Left colon (tissue), 2 donors: ENCODE data around the gene EIF5AL1. TPM values are rescaled to one million over a fixed set of nuclear protein-coding genes. Genes with fewer than 3 reads are reported as not detected.
A peak's percentile ranks its signal among the peaks of the same experiment; 100 is the strongest.
"Not testable (repeated sequence)": the region's sequence is repeated elsewhere in the genome, so short reads cannot be mapped to it uniquely, and the experiment has no call there.

Experiments
- ATAC-seq: fragments of 200-7000 bp; cut with Tn5 transposase; one replicate; pipeline ENCODE4 v1.9.1; 2020; ENCODE audit warnings: mild to moderate bottlenecking, moderate library complexity
- DNase-seq, 2 donors: peaks; one replicate each; pipeline ENCODE4 v3.0.0-alpha.2; 2020
- intact Hi-C, 2 donors: fragments of 100-400 bp; cut with DNase I in 1 of 2; cut with micrococcal nuclease in 1 of 2; formaldehyde crosslinking; loops; one replicate each; pipeline versions ENCODE4 v1.11.2 to v1.14.0; 2022; cut with DNase I, micrococcal nuclease
- total RNA-seq, 2 donors: library from RNA; stranded (reverse); fragmentation: NEBNext Ultra II Directional; extraction: Animal tissue kit (Norgen Biotek cat#: 25700); gene quantifications; one replicate each; pipeline ENCODE4 v1.2.1, GENCODE V29; 2021
- donor health status: DM: no; HTN: no; CAD: no.
- donor health status: DM: yes; HTN: yes; CAD: no.

The EIF5AL1 gene
- total RNA-seq, 2 donors from 2014 or later = 0.09 to 0.53 TPM

DNA sequence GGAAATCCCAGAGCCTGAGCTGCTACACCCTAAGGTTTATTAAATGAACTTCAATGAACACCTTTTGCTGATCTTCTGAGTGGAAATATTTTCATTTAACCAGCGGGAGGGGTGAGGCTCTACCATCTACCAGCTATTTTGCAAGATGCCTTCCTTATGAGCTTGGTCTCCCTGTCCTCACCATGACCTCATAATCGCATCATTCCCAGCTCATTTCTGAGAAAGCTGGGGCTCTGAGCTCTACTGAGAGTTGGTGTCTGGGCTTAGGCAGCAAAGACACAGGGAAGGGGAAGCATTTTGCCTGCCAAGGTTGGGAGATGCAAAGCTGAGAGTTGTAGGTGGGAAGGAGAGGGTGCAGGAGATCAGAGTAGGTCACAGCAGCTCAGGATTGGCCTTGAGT, 7.8 kb upstream of the EIF5AL1 start:
- intact Hi-C loops, DNase-seq, ATAC-seq: not testable (repeated sequence)

DNA sequence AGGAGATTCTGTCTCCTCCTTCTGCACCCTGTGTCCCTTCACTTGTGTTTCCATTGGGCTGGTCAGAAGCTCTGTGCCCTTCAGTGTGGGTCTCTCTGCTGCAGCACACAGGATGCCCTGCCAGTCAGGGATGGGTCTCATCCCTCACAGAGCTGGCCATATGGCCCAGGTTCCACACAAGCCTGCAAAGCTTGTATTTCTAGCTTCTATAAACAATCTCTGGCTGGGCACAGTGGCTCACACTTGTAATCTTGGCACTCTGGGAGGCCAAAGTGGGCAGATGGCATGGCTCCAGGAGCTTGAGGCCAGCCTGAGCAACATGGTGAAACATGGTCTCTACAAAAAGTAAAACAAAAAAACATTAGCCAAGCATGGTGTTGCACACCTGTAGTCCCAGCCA, 7.0 kb upstream of the EIF5AL1 start:
- intact Hi-C loops, DNase-seq, ATAC-seq: not testable (repeated sequence)

DNA sequence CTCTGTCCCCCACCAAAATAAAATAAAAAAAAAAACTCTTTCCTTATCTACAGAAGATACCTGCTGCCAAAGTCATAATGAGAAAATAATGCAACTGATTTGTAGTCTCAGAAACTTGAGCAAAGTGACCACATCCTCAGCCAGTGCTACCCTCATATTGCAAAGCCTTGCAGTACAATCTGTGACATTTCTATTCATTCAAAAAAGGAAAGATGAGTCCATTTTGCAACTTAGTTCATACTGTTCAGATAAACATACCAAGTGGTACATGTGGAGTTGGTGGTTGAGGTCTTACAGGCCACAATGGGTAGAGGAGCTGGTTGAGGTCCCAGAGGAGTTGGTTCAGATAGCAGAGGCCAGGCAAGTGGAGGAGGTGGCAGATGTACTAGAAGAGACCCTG, 6.5 kb upstream of the EIF5AL1 start:
- ATAC-seq = no peak
- intact Hi-C loops = no loop called here
- DNase-seq = no peak

DNA sequence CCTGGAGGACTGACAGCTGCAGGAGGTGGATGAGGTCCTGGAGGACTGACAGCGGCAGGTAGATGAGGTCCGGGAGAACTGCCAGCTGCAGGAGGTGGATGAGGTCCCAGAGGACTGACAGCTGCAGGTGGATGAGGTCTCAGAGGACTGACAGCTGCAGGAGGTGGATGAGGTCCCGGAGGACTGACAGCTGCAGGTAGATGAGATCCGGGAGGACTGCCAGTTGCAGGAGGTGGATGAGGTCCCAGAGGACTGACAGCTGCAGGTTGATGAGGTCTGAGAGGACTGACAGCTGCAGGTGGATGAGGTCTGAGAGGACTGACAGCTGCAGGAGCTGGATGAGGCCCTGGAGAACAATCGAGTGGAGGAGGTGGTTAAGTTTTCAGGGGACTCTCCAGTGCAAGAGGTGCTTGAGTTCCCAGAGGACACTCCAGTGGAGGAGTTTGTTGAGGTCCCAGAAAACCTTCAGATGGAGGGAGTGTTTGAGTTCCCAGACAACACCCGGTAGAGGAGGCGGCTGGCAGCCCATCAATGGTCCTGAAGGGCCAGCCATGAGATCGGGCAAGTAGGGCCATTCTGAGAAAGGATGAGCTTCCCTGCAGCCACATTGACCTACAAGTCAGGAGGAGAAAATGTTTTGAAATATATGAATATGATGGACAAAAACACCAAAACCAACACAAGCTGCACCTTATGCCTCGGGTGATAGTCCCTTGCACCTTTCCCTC, 4.7 kb upstream of the EIF5AL1 start:
- ATAC-seq = no peak
- no peak for DNase-seq
- intact Hi-C loops = no loop called here

DNA sequence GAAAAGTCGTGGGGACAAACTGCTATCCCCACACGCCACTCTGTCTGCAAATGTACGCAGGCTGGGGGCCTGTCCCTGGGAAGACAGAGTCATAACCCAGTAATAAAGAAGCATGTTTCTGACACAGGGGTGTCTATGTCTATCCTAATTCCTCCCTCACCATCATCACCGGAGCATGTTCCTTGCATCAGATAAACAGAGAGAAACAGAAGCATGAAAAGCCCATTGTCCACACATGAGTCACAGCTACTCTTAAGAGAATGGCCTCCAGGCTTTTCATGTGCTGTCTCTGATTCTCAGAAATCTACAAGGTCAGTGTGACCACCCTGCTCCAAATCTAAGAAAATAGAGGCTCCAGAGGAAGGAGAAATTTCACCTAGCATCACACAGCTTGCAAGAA, 4.1 kb upstream of the EIF5AL1 start:
- DNase-seq, intact Hi-C loops, ATAC-seq: not testable (repeated sequence)

DNA sequence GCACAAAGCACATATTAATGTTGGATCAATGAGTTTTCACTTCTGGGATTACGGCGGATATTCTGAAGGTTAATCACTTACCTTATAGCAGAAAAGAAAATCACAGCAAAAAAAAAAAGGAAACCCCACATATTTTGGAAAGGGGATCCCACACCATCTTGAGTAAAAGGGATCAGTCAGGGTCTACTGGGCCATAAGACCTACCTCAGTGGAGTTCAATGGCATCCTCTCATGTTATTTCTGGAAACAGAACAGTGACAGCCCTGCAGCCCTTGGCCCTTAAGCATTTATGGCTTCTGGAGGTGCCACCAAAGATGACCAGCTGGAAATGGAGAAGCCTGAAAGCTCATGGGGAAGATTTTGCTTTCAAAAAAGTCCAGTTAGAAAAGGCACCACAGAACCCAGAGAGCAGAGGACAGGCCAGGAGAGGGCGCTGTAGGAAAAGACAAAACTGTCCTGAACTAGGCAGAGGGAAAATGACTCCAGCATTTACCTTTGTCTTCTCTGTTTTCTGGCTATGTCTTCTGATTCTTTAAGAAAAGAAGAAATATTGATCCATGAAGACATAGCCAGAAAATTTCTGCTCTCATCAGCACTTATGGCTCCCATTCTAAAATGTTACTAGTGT, 2.9 kb upstream of the EIF5AL1 start:
- intact Hi-C loops, DNase-seq: not testable (repeated sequence)
- ATAC-seq = peak; percentile 65

DNA sequence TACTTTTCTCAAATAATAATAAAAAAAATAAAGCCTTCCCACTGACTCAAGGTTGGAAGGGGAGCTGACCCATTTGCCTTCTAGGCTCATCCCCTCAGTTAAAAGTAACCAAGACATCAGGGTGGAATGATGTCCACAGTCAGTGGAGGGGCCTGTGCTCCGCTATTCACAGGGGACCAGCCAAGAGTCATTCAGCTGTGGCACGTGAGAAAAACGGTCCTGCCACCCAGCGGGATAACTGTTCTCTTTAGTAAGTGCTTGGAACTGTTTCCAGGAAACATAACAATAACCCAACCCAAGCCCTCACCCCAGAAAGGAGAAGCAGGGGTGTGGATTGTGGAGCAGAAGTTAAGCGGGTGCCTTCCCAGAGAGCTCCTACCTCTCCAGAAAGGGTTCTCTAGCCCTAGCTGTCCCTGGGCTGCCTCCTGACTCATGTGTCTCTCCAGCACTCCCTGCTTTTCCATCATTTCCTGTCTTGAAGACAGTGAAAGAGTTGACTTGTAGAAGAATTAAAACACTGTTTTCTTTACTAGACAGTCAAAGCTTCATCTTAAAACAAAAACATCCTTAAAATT, 2.3 kb upstream of the EIF5AL1 start:
- DNase-seq, intact Hi-C loops, ATAC-seq: not testable (repeated sequence)

DNA sequence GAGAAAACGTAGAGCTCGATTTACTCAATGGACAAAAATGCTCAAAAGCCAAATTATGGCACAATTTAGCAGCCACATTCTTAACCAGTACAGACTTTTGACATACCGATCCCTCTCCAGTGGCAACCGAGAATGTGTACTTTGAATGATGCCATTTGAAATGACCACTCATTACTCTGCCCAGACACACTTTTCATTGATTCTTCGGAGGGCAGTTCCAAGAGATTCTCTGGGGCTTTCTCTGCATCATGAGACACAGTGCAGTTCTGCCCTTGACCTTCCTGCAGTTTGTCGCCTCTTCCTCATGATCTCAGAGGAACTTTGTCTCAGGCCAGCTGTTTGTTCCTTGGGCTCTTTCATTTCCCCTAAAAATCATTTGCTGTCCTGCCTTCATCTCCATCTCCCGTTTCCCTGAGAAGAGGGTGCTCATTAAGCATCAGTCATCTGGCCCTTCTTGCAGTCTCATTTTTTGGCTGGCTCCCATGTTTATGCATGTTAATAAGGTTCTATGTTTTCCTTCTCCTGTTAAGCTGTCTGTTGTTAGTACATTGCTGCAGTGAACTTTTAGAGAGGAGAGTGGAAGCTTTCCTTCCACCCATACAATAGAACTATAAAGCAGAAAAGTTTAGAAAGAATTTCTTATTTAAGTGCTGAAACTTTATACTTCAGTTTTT, 4.3 kb downstream of the EIF5AL1 start:
- intact Hi-C loops, ATAC-seq, DNase-seq: not testable (repeated sequence)

DNA sequence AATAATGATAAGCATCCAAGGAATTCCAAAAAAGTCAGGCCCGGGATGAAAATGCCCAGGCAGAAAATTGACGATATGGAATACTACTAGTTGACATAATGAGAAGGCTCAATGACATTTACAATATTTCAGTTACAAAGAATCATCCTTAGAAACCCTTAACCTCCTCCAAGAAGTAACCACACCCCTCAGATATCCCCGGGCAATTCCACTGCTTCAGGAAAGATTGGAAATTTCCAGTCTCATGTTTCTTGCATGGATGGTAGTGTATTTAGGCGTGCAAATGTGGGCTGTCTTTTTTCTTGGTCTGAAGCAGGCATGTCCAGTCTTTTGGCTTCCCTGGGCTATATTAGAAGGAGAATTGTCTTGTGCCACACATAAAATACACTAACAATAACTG, 5.2 kb downstream of the EIF5AL1 start:
- intact Hi-C loops, DNase-seq, ATAC-seq: not testable (repeated sequence)

DNA sequence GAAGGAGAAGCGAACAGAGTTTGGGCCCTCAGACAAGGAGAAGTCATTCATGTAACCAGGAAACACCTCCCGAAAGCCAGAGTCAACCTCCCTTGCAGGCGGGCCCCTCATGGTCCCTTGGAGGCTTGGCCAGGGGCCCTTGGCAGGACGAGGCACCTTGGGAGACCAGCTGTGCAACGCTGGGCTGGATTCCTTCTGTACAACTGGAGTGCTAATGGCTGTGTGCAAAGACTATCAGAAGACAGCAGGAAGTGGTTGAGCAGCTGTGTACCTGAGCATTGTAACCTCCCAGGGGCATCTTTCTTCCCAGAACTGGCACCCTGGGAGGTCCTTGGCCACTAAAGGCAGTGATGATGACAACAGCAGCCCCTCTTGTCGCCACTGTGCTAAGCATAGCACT, 9.4 kb downstream of the EIF5AL1 start:
- ATAC-seq, intact Hi-C loops, DNase-seq: not testable (repeated sequence)

DNA sequence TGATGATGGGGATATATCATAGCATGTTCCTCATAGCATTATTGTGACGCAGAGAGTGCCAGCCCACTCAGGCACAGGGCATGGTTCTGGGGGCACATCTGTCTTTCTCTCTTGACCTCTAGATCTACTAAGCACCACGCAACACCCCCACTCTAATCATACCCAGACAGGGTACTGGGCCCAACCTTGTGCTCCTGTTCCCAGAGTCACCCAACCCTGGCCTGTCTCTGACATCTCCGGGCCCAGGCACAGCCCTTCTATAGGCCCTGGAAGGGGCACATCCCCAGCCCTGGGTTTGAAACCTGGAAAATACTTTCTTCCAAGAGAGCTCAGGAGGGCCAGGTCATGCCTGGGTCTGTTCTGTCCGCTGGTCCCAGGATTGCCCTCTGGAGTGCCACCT, 10.1 kb downstream of the EIF5AL1 start:
- ATAC-seq = not testable (repeated sequence)

DNA sequence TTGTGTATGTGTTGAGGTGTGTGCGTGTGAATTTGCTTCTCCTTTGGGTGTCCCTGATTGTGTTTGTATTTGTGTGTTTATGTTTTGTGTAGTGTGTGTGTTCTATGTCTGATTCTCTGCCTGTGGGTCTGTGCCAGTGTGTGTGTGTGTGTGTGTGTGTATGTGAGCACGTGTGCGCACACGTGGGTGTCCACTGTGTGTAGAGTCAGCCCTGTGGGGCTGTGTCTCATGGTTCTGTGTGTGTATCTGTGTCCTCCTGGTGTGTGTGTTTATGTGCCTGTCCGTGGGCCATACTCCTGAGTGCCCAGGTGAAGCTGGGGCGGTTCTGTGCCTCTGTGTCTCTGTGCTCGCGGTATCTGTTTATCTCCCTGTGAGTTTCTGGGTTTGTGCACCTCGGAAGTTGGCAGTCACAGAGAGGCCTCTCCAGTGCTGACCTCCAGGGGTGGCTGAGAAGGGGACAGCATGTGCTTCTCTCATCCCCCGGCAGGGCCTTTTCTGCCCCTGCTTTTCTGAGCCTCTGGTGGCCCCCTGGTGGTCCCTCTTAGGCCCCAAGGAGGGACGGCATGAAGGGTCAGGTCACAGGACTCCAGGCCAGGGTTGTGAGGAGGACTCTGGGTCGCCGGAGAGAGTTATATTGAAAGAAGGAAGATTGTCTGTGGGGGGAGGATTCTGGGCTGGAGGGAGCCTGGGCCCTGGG, 11.0 kb downstream of the EIF5AL1 start:
- ATAC-seq, DNase-seq, intact Hi-C loops: not testable (repeated sequence)

More for the DNA sequence above, 10.1 kb downstream of the EIF5AL1 start:
- intact Hi-C loops, DNase-seq: not testable (repeated sequence)

DNA sequence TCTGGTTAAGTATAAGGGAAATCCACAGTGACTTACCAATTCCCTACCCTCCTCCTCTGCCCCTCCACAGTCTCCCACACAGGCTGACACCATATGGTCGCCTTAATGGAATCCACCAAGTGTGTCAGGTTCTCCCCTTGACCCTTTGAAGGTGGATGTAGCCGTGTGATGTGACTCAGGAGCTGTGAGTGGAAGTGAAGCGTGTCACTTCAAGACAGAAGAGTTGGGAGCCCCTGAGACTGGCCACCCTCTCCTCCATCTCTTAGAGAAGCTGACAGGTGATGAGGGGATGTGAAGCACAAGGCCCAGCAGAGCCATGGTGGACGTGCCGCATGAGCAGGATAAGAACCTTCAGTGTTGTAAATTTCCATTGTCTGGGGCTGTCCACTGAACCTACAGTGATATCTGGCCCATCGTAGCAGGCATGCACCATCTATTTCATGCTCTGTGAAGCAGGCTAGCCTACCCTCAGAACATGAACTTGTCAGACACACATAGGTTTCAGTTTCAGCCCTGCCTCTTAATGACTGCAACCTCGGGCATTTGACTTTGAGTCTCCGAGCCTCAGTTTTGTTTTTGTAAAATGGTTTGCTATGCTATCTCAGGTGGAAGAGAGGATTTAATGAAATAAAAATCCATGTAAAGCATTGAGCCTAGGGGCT, 12.8 kb downstream of the EIF5AL1 start:
- ATAC-seq, intact Hi-C loops, DNase-seq: not testable (repeated sequence)

DNA sequence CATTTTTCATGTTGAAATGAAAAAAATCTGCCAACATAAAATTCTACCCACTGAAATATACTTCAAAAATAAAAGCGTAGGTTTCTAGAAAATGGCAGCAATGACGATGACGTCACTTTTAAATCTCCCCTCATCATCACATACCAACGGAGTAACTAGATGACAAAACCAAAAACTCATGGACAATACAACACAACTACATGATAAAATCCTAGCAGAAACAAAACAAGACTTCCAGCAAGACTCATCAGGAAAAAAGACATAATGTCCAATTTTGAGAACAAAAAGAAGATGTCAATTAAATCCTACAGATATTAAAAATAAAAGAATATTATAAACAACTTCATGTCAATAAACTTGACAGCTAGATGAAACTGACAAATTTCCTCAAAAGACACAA, 15.9 kb downstream of the EIF5AL1 start:
- intact Hi-C loops, ATAC-seq: not testable (repeated sequence)

DNA sequence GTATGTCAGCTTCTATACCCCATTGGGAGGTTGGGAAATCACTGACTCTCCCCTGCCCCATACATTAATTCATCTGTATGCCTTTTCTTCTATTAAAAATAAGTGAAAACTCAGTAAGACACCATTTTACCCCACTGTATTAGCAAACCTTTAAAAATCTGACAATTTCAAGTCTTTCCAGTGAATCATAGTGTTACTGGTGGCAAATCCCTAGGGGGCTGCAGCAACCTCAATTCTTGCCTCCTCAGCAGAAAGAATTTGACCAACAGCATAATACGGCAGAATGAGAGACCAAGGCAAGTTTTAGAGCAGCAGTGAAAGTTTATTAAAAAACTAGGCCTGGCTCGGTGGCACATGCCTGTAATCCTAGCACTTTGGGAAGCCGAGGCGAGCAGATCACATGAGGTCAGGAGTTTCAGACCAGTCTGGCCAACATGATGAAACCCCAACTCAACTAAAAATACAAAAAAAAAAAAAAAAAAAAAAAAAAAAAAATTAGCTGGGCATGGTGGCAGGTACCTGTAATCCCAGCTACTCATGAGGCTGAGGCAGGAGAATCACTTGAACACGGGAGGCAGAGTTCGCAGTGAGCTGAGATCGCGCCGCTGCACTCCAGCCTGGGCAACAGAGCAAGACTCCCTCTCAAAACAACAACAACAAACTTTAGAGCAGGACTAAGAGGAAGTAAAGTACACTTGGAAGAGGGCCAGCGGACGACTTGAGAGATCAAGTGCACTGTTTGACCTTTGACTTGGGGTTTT, 21.0 kb downstream of the EIF5AL1 start:
- DNase-seq = peak in 1 of 2 donors; percentile 37
- intact Hi-C loops = not testable (repeated sequence)
- peak; percentile 63 for ATAC-seq

More for the DNA sequence above, 15.9 kb downstream of the EIF5AL1 start:
- not testable (repeated sequence) for DNase-seq

DNA sequence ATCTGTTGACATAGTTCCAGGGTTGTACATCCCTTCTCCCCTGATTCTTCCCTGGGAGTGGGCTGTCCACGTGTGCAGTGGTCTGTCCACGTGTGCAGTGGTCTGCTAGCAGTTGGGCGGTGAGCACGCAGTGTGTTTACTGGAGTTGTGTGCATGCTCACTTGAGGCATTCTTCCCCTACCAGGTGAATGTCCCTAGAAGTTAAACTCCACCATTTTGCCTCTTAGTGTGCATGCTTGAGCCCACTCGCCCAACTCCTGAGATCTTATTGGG, 21.5 kb downstream of the EIF5AL1 start:
- intact Hi-C loops, ATAC-seq, DNase-seq: not testable (repeated sequence)

DNA sequence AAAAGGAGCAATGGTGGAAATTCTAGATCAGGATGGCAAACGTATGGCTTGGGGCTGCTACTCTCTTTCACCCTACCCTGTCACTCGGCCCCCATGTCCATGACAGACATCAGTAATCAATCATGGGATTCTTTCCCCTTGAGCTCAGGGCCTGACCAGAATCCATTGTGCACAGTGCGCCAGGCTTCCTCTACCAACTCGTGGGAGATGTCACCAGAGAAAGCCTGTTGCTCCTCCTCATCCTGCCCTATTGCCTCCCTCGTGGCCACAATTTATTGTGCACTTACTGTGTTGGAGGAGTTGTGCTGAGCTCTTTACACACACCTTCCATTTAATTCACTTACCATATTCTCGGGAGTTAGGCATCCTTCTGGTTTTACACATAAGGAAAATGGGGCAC, 26.0 kb downstream of the EIF5AL1 start:
- ATAC-seq, DNase-seq, intact Hi-C loops: not testable (repeated sequence)

DNA sequence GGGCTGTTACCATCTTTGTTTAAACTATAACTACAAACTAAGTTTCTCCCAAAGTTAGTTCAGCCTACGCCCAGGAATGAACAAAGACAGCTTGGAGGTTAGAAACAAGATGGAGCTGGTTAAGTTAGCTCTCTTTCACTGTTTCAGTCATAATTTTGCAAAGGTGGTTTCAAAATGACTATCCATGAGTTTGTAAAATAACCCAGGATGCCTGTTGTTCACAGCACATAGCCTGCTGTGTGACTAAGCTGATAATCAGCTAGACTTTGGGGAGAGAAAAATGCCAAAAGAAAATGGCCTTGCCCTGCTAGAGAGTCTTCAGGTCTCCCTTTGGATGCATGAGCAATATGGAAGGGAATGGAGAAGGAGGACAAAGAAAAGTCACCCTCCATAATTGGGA, 28.6 kb downstream of the EIF5AL1 start:
- DNase-seq, intact Hi-C loops, ATAC-seq: not testable (repeated sequence)
